HepG2 (cell line): Measurements from ENCODE around the gene CENPO. TPM values are rescaled to one million over a fixed set of nuclear protein-coding genes. Genes with fewer than 3 reads are reported as not detected.

Experiments used
- HES4 ChIP-seq: sonication (generic); formaldehyde crosslinking; IDR thresholded peaks from 2 replicates; pipeline ENCODE4 v1.9.0; 2021; ENCODE audit warnings: mild to moderate bottlenecking, missing genetic modification reagents, borderline replicate concordance
- HNRNPL ChIP-seq: fragments of 200-400 bp; formaldehyde crosslinking; IDR thresholded peaks from 2 replicates; pipeline ENCODE4 v1.6.1; 2017; ENCODE audit warnings: mild to moderate bottlenecking, low read depth, low read length
- NFYB ChIP-seq: sonication (generic); formaldehyde crosslinking; IDR thresholded peaks from 2 replicates; pipeline ENCODE4 v1.4.0; 2020; ENCODE audit warnings: missing genetic modification reagents
- ONECUT2 ChIP-seq: sonication (generic); formaldehyde crosslinking; IDR thresholded peaks from 2 replicates; pipeline ENCODE4 v1.4.0; 2020; ENCODE audit warnings: missing genetic modification reagents
- TBL1XR1 ChIP-seq: fragments of 150-350 bp; IDR thresholded peaks from 2 replicates; pipeline ENCODE4 v1.6.1; 2014; ENCODE audit warnings: borderline replicate concordance, low read length; ENCODE audit not compliant: partially characterized antibody
- ZNF589 ChIP-seq: sonication (generic); formaldehyde crosslinking; conservative IDR thresholded peaks from 2 replicates; pipeline ENCODE4 v1.8.0; 2022; ENCODE audit warnings: mild to moderate bottlenecking, moderate library complexity, missing genetic modification reagents
- ZNF766 ChIP-seq: sonication (generic); formaldehyde crosslinking; IDR thresholded peaks from 2 replicates; pipeline ENCODE4 v1.5.0; 2020; ENCODE audit warnings: missing genetic modification reagents, borderline replicate concordance
- polyA plus RNA-seq, 8 experiments: library from polyadenylated mRNA; depleted of rRNA in 3 of 8; stranded (reverse) in 7 of 8; unstranded in 1 of 8; fragments of >200 nt; fragmentation: Illumina TruSeq in 4 of 8; extraction: Trizol in 4 of 8; gene quantifications; 2 replicates each; pipeline versions ENCODE4 v1.2.1 to v1.2.3, GENCODE V29; 2011 to 2016; ENCODE audit warnings: low read depth in 4 of 8, missing spikeins in 1 of 8, mixed read lengths in 1 of 8; ENCODE audit not compliant: insufficient read depth in 1 of 8
- total RNA-seq, 5 experiments: library from RNA; depleted of rRNA; stranded (reverse); fragments of >200 nt; fragmentation: Illumina TruSeq; extraction: Trizol; gene quantifications; 2 replicates each; pipeline ENCODE4 v1.2.3, GENCODE V29; 2016; ENCODE audit warnings: low read depth in 1 of 5
- TF ChIP-seq, protein P1 (sequence below): sonication (generic); formaldehyde crosslinking; IDR thresholded peaks from 2 replicates; pipeline ENCODE4 v1.5.1; 2020; ENCODE audit warnings: mild to moderate bottlenecking, missing genetic modification reagents, moderate library complexity
- TF ChIP-seq, protein P2 (sequence below): IDR thresholded peaks from 2 replicates; pipeline ENCODE4 v1.4.0; 2020; ENCODE audit warnings: mild to moderate bottlenecking, missing genetic modification reagents
- TF ChIP-seq, protein P3 (sequence below): sonication (generic); formaldehyde crosslinking; IDR thresholded peaks from 2 replicates; pipeline ENCODE4 v1.4.0; 2020; ENCODE audit warnings: missing genetic modification reagents, borderline replicate concordance
- TF ChIP-seq, protein P4 (sequence below): sonication (generic); formaldehyde crosslinking; IDR thresholded peaks from 2 replicates; pipeline ENCODE4 v1.4.0; 2020; ENCODE audit warnings: missing genetic modification reagents, borderline replicate concordance

The CENPO gene
- total and polyA plus RNA-seq, 2 of the 13 experiments (the other 11 are each of a cell fraction or from before 2014, with no cell fraction given), result 19.7 to 35.5 TPM

DNA sequence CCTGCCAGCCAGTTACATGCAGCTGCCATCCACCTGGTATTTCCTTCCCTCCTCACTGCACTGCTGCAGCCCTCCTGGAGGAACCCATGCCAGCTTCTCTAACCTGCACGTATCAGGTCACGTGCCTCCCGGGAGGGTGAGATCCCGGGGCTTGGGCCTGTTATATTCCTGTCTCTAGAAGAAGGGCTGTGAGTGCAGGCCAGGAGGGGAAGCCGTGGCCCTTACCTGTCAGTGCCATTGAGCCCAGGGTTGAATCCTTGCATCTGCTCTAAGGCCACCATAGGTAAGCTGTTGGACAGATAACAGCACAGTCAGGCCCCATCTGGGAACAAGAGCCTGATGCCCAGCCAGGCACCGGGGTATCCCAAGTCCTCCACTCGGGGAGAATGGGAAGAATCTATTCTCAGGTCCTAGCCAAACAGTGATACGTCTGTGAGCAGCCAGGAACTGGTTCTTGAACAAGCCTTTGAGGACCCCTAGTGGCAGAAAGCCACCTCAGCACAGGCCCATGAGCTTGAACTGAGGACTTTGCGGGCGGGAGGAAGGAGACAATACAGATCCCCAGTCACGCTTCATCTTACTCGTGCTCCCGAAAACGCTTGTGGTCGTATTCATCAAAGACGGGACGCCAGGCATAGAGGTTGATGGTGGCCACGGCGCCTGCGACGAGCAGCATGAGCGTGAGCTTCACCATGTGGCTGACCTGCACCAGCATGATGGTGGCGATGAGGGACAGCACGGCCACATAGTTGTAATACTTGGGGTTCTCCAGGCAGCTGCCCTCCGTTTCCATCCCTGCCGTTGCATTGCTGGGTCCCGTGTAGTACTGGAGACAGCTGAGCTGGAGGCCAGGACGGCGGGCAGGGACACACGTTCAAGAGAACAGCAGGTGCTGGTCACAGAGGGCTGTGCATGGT is 34.4 kb downstream of the CENPO start (continued):
- TF ChIP-seq, protein P1, sequence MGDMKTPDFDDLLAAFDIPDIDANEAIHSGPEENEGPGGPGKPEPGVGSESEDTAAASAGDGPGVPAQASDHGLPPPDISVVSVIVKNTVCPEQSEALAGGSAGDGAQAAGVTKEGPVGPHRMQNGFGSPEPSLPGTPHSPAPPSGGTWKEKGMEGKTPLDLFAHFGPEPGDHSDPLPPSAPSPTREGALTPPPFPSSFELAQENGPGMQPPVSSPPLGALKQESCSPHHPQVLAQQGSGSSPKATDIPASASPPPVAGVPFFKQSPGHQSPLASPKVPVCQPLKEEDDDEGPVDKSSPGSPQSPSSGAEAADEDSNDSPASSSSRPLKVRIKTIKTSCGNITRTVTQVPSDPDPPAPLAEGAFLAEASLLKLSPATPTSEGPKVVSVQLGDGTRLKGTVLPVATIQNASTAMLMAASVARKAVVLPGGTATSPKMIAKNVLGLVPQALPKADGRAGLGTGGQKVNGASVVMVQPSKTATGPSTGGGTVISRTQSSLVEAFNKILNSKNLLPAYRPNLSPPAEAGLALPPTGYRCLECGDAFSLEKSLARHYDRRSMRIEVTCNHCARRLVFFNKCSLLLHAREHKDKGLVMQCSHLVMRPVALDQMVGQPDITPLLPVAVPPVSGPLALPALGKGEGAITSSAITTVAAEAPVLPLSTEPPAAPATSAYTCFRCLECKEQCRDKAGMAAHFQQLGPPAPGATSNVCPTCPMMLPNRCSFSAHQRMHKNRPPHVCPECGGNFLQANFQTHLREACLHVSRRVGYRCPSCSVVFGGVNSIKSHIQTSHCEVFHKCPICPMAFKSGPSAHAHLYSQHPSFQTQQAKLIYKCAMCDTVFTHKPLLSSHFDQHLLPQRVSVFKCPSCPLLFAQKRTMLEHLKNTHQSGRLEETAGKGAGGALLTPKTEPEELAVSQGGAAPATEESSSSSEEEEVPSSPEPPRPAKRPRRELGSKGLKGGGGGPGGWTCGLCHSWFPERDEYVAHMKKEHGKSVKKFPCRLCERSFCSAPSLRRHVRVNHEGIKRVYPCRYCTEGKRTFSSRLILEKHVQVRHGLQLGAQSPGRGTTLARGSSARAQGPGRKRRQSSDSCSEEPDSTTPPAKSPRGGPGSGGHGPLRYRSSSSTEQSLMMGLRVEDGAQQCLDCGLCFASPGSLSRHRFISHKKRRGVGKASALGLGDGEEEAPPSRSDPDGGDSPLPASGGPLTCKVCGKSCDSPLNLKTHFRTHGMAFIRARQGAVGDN (CRISPR knock-in tag), result peak; percentile 86
- TF ChIP-seq, protein P2, sequence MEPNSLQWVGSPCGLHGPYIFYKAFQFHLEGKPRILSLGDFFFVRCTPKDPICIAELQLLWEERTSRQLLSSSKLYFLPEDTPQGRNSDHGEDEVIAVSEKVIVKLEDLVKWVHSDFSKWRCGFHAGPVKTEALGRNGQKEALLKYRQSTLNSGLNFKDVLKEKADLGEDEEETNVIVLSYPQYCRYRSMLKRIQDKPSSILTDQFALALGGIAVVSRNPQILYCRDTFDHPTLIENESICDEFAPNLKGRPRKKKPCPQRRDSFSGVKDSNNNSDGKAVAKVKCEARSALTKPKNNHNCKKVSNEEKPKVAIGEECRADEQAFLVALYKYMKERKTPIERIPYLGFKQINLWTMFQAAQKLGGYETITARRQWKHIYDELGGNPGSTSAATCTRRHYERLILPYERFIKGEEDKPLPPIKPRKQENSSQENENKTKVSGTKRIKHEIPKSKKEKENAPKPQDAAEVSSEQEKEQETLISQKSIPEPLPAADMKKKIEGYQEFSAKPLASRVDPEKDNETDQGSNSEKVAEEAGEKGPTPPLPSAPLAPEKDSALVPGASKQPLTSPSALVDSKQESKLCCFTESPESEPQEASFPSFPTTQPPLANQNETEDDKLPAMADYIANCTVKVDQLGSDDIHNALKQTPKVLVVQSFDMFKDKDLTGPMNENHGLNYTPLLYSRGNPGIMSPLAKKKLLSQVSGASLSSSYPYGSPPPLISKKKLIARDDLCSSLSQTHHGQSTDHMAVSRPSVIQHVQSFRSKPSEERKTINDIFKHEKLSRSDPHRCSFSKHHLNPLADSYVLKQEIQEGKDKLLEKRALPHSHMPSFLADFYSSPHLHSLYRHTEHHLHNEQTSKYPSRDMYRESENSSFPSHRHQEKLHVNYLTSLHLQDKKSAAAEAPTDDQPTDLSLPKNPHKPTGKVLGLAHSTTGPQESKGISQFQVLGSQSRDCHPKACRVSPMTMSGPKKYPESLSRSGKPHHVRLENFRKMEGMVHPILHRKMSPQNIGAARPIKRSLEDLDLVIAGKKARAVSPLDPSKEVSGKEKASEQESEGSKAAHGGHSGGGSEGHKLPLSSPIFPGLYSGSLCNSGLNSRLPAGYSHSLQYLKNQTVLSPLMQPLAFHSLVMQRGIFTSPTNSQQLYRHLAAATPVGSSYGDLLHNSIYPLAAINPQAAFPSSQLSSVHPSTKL (CRISPR knock-in tag), result peak; percentile 42; the same call in 1 of the 2 replicates
- TF ChIP-seq ONECUT2 (CRISPR knock-in tag) (no peak), HES4 (CRISPR knock-in tag) (0 out of 2 replicates have a peak, but pooled peaks have one; percentile 15), TBL1XR1 (no peak), ZNF766 (0 out of 2 replicates have a peak, but pooled peaks have one; percentile 69), HNRNPL (no peak), ZNF589 (CRISPR knock-in tag) (0 out of 2 replicates have a peak, but pooled peaks have one; percentile 23), NFYB (CRISPR knock-in tag) (peak; percentile 20; the same call in 1 of the 2 replicates)
- TF ChIP-seq, protein P3, sequence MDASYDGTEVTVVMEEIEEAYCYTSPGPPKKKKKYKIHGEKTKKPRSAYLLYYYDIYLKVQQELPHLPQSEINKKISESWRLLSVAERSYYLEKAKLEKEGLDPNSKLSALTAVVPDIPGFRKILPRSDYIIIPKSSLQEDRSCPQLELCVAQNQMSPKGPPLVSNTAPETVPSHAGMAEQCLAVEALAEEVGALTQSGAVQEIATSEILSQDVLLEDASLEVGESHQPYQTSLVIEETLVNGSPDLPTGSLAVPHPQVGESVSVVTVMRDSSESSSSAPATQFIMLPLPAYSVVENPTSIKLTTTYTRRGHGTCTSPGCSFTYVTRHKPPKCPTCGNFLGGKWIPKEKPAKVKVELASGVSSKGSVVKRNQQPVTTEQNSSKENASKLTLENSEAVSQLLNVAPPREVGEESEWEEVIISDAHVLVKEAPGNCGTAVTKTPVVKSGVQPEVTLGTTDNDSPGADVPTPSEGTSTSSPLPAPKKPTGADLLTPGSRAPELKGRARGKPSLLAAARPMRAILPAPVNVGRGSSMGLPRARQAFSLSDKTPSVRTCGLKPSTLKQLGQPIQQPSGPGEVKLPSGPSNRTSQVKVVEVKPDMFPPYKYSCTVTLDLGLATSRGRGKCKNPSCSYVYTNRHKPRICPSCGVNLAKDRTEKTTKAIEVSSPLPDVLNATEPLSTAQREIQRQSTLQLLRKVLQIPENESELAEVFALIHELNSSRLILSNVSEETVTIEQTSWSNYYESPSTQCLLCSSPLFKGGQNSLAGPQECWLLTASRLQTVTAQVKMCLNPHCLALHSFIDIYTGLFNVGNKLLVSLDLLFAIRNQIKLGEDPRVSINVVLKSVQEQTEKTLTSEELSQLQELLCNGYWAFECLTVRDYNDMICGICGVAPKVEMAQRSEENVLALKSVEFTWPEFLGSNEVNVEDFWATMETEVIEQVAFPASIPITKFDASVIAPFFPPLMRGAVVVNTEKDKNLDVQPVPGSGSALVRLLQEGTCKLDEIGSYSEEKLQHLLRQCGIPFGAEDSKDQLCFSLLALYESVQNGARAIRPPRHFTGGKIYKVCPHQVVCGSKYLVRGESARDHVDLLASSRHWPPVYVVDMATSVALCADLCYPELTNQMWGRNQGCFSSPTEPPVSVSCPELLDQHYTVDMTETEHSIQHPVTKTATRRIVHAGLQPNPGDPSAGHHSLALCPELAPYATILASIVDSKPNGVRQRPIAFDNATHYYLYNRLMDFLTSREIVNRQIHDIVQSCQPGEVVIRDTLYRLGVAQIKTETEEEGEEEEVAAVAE (CRISPR knock-in tag), result no peak
- TF ChIP-seq, protein P4, sequence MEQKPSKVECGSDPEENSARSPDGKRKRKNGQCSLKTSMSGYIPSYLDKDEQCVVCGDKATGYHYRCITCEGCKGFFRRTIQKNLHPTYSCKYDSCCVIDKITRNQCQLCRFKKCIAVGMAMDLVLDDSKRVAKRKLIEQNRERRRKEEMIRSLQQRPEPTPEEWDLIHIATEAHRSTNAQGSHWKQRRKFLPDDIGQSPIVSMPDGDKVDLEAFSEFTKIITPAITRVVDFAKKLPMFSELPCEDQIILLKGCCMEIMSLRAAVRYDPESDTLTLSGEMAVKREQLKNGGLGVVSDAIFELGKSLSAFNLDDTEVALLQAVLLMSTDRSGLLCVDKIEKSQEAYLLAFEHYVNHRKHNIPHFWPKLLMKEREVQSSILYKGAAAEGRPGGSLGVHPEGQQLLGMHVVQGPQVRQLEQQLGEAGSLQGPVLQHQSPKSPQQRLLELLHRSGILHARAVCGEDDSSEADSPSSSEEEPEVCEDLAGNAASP (CRISPR knock-in tag), result peak; percentile 39; the same call in 1 of the 2 replicates
